Osteoblast (primary cell): Measurements from ENCODE around the gene COG5. TPM values are rescaled to one million over a fixed set of nuclear protein-coding genes. Genes with fewer than 3 reads are reported as not detected.

Experiments used
- DNase-seq: peaks from one replicate; pipeline ENCODE4 v3.0.0; 2011; ENCODE audit warnings: low spot score, mixed read lengths; ENCODE audit not compliant: insufficient read length; ENCODE audit errors: missing footprints
- H2AFZ ChIP-seq: 2 replicates; pipeline ENCODE4 v1.6.0; 2011; ENCODE audit warnings: mild to moderate bottlenecking, low read length
- H3K27ac ChIP-seq: 2 replicates; pipeline ENCODE4 v1.5.1; 2011; ENCODE audit warnings: mild to moderate bottlenecking, low read depth, low read length, moderate library complexity
- H3K27me3 ChIP-seq: 2 replicates; pipeline ENCODE4 v1.6.0; 2012; ENCODE audit warnings: mild to moderate bottlenecking, control low read depth, inconsistent platforms, low read length, moderate library complexity; ENCODE audit not compliant: insufficient read depth
- H3K36me3 ChIP-seq: 2 replicates; pipeline ENCODE4 v1.5.1; 2011; ENCODE audit warnings: mild to moderate bottlenecking, low read length, control low read depth, moderate library complexity; ENCODE audit not compliant: insufficient read depth
- H3K4me1 ChIP-seq: 2 replicates; pipeline ENCODE4 v1.5.1; 2011; ENCODE audit warnings: mild to moderate bottlenecking, low read length, control low read depth, moderate library complexity; ENCODE audit not compliant: insufficient read depth
- H3K4me2 ChIP-seq: 2 replicates; pipeline ENCODE4 v1.6.0; 2011; ENCODE audit warnings: mild to moderate bottlenecking, low read length; ENCODE audit not compliant: insufficient read depth
- H3K4me3 ChIP-seq: fragments of 200-600 bp; sonication (generic); 3 replicates; pipeline ENCODE4 v1.5.1; 2012; ENCODE audit warnings: mild to moderate bottlenecking, low read length, inconsistent platforms; ENCODE audit not compliant: insufficient read depth
- H3K79me2 ChIP-seq: 2 replicates; pipeline ENCODE4 v1.6.0; 2012; ENCODE audit warnings: mild to moderate bottlenecking, low read length, control low read depth, inconsistent platforms; ENCODE audit not compliant: insufficient read depth
- H3K9me3 ChIP-seq: 2 replicates; pipeline ENCODE4 v1.5.1; 2011; ENCODE audit warnings: low read depth, low read length, control low read depth
- H4K20me1 ChIP-seq: 2 replicates; pipeline ENCODE4 v1.6.0; 2012; ENCODE audit warnings: mild to moderate bottlenecking, low read length, control low read depth; ENCODE audit not compliant: insufficient read depth
- CTCF ChIP-seq: IDR thresholded peaks from 2 replicates; pipeline ENCODE4 v1.5.1; 2011; ENCODE audit warnings: mild to moderate bottlenecking, low read depth, low read length, moderate library complexity; ENCODE audit errors: extremely low read depth
- total RNA-seq: library from RNA; depleted of rRNA; stranded (reverse); fragments of >200 nt; gene quantifications from 2 replicates; pipeline ENCODE4 v1.2.3, GENCODE V29; 2012

Gene COG5
- total RNA-seq, 1 donor: 29.7 TPM

GRCh38 chr7:107435749-107436148, 128.0 kb downstream of the COG5 start:
- H3K27ac ChIP-seq: no peak overlapping the region
- H3K36me3 ChIP-seq: no peaks in the 10 kb centered on the region
- no peak overlapping the region for H3K4me3 ChIP-seq
- H2AFZ ChIP-seq: no peak overlapping the region
- no peaks in the 10 kb centered on the region for H3K4me1 ChIP-seq
- H3K27me3 ChIP-seq: no peaks in the 10 kb centered on the region
- H3K79me2 ChIP-seq: peaks cover 2% of the 10 kb centered on the region
- no peak for TF ChIP-seq CTCF
- DNase-seq: no peak
- H3K9me3 ChIP-seq: no peaks in the 10 kb centered on the region
- H3K4me2 ChIP-seq: no peak overlapping the region
- no peaks in the 10 kb centered on the region for H4K20me1 ChIP-seq

GRCh38 chr7:107432261-107432660, 131.5 kb downstream of the COG5 start:
- TF ChIP-seq CTCF: no peak
- Histone ChIP-seq H3K79me2 (peaks cover 2% of the 10 kb centered on the region), H3K27me3 (no peaks in the 10 kb centered on the region), H3K36me3 (no peaks in the 10 kb centered on the region), H3K4me3 (no peak overlapping the region), H4K20me1 (no peaks in the 10 kb centered on the region), H3K4me2 (no peak overlapping the region), H3K9me3 (no peaks in the 10 kb centered on the region), H3K4me1 (no peaks in the 10 kb centered on the region), H3K27ac (no peak overlapping the region), H2AFZ (no peak overlapping the region)
- DNase-seq: no peak

- no peak for TF ChIP-seq CTCF
- no peak overlapping the region for H3K4me3 ChIP-seq
- DNase-seq: no peak
These were observed 133.7 kb downstream of the COG5 start for GRCh38 chr7:107430057-107430456.

GRCh38 chr7:107428642-107429041, 135.1 kb downstream of the COG5 start:
- Histone ChIP-seq H4K20me1 (peaks cover 2% of the 10 kb centered on the region), H3K4me2 (no peak overlapping the region), H3K27me3 (no peaks in the 10 kb centered on the region), H3K4me3 (no peak overlapping the region), H3K36me3 (no peaks in the 10 kb centered on the region), H2AFZ (no peak overlapping the region), H3K9me3 (no peaks in the 10 kb centered on the region), H3K79me2 (peaks cover 2% of the 10 kb centered on the region), H3K27ac (no peak overlapping the region), H3K4me1 (no peaks in the 10 kb centered on the region)
- no peak for TF ChIP-seq CTCF
- no peak for DNase-seq

More at GRCh38 chr7:107430057-107430456, 133.7 kb downstream of the COG5 start:
- Histone ChIP-seq H3K27me3 (no peaks in the 10 kb centered on the region), H3K4me1 (no peaks in the 10 kb centered on the region), H3K9me3 (no peaks in the 10 kb centered on the region), H3K4me2 (no peak overlapping the region), H2AFZ (no peak overlapping the region), H3K79me2 (peaks cover 2% of the 10 kb centered on the region), H3K36me3 (no peaks in the 10 kb centered on the region), H3K27ac (no peak overlapping the region), H4K20me1 (peaks cover 2% of the 10 kb centered on the region)
